ENCODE results near the gene JAKMIP1.

- no peak for TF ChIP-seq CTCF (conservative IDR thresholded peaks at IDR 0.05; ENCODE audit: low read length)
- no peak for TF ChIP-seq EZH2phosphoT487 (IDR thresholded peaks at IDR 0.05; ENCODE audit: borderline replicate concordance)
These were observed 125.6 kb downstream of the JAKMIP1 start for GRCh38 chr4:6074758-6075157.

All from Loucy (cell line).